NCI-H2227 treated with DMSO at 0.1 percent for 48 hours (cell line): Measurements from ENCODE around the gene ARHGEF12.

ENCODE experiments used
- DNase-seq: peaks from one replicate; lab custom pipeline; 2025; lab: John Stamatoyannopoulos, UW

Gene ARHGEF12

GRCh38 chr11:120343429-120343828 lies 7.2 kb downstream of the ARHGEF12 start:
- DNase-seq: no peak

GRCh38 chr11:120344302-120345004 lies 8.2 kb downstream of the ARHGEF12 start:
- no peak for DNase-seq

- no peak for DNase-seq
Measured at GRCh38 chr11:120346233-120346632, 10.0 kb downstream of the ARHGEF12 start.

GRCh38 chr11:120350637-120351036 lies 14.4 kb downstream of the ARHGEF12 start:
- DNase-seq: no peak

GRCh38 chr11:120352405-120352804 lies 16.2 kb downstream of the ARHGEF12 start:
- no peak for DNase-seq

- no peak for DNase-seq
Measured at GRCh38 chr11:120354068-120354467, 17.9 kb downstream of the ARHGEF12 start.

GRCh38 chr11:120354779-120355178 lies 18.6 kb downstream of the ARHGEF12 start:
- DNase-seq: no peak

- no peak for DNase-seq
Measured at GRCh38 chr11:120357620-120358019, 21.4 kb downstream of the ARHGEF12 start.

GRCh38 chr11:120358729-120359128 lies 22.5 kb downstream of the ARHGEF12 start:
- DNase-seq: no peak

- DNase-seq: no peak
Measured at GRCh38 chr11:120363436-120363835, 27.2 kb downstream of the ARHGEF12 start.

GRCh38 chr11:120365512-120365911 lies 29.3 kb downstream of the ARHGEF12 start:
- DNase-seq: no peak

- DNase-seq: no peak
Measured at GRCh38 chr11:120372296-120372695, 36.1 kb downstream of the ARHGEF12 start.

GRCh38 chr11:120375076-120375475 lies 38.9 kb downstream of the ARHGEF12 start:
- DNase-seq: no peak

GRCh38 chr11:120376547-120377182 lies 40.5 kb downstream of the ARHGEF12 start:
- no peak for DNase-seq

GRCh38 chr11:120378474-120378873 lies 42.3 kb downstream of the ARHGEF12 start:
- DNase-seq: no peak

- no peak for DNase-seq
Measured at GRCh38 chr11:120381401-120381800, 45.2 kb downstream of the ARHGEF12 start.

GRCh38 chr11:120383518-120384155 lies 47.4 kb downstream of the ARHGEF12 start:
- no peak for DNase-seq

- DNase-seq: no peak
Measured at GRCh38 chr11:120384476-120384875, 48.3 kb downstream of the ARHGEF12 start.

- peak; percentile 43 for DNase-seq
Measured at GRCh38 chr11:120385110-120385509, 48.9 kb downstream of the ARHGEF12 start.

GRCh38 chr11:120385655-120386054 lies 49.4 kb downstream of the ARHGEF12 start:
- DNase-seq: peak; percentile 54

- no peak for DNase-seq
Measured at GRCh38 chr11:120386318-120386717, 50.1 kb downstream of the ARHGEF12 start.

- DNase-seq: no peak
Measured at GRCh38 chr11:120386774-120387371, 50.7 kb downstream of the ARHGEF12 start.

GRCh38 chr11:120388261-120388660 lies 52.0 kb downstream of the ARHGEF12 start:
- no peak for DNase-seq
